AG04450 (cell line): ENCODE data around the gene FAM25G. TPM values are rescaled to one million over a fixed set of nuclear protein-coding genes. Genes with fewer than 3 reads are reported as not detected.
"Not testable (repeated sequence)": the region's sequence is repeated elsewhere in the genome, so short reads cannot be mapped to it uniquely, and the experiment has no call there.

ENCODE experiments used
- CTCF ChIA-PET: fragments of 300-600, 350-600 bp; formaldehyde crosslinking; extraction: SDS; loops from one replicate; lab custom pipeline; 2022; ENCODE audit warnings: antibody characterized with exemption, inconsistent platforms; lab: Charles Lee
- POLR2A ChIA-PET: fragments of 350-600 bp; formaldehyde crosslinking; extraction: SDS; loops from one replicate; lab custom pipeline; 2021; ENCODE audit warnings: antibody characterized with exemption, inconsistent platforms; lab: Yijun Ruan, JAX
- DNase-seq: peaks from one replicate; pipeline ENCODE4 v3.0.0-alpha.2; 2011; ENCODE audit warnings: low read depth, low spot score
- H3K27ac ChIP-seq: one replicate; pipeline ENCODE4 v1.5.1; 2012; ENCODE audit warnings: low read depth, low read length, control low read depth
- H3K27me3 ChIP-seq: one replicate; pipeline ENCODE4 v1.6.0; 2012; ENCODE audit warnings: low read length; ENCODE audit not compliant: control insufficient read depth, insufficient read depth
- H3K4me3 ChIP-seq: 2 replicates; pipeline ENCODE4 v1.5.1; 2011; ENCODE audit warnings: mild to moderate bottlenecking, low read depth, low read length, control low read depth
- H3K9me3 ChIP-seq: 2 replicates; pipeline ENCODE4 v1.5.1; 2012; ENCODE audit warnings: low read length; ENCODE audit not compliant: control insufficient read depth, insufficient read depth
- polyA plus RNA-seq: library from polyadenylated mRNA; depleted of rRNA; stranded (reverse); fragments of >200 nt; gene quantifications from 2 replicates; pipeline ENCODE4 v1.2.3, GENCODE V29; 2011
- TF ChIP-seq, protein P1 (sequence below): IDR thresholded peaks from 2 replicates; pipeline ENCODE4 v1.5.1; 2011; ENCODE audit warnings: low read depth, low read length, control low read depth, inconsistent platforms

FAM25G gene
- polyA plus RNA-seq, 1 experiment: not detected

DNA sequence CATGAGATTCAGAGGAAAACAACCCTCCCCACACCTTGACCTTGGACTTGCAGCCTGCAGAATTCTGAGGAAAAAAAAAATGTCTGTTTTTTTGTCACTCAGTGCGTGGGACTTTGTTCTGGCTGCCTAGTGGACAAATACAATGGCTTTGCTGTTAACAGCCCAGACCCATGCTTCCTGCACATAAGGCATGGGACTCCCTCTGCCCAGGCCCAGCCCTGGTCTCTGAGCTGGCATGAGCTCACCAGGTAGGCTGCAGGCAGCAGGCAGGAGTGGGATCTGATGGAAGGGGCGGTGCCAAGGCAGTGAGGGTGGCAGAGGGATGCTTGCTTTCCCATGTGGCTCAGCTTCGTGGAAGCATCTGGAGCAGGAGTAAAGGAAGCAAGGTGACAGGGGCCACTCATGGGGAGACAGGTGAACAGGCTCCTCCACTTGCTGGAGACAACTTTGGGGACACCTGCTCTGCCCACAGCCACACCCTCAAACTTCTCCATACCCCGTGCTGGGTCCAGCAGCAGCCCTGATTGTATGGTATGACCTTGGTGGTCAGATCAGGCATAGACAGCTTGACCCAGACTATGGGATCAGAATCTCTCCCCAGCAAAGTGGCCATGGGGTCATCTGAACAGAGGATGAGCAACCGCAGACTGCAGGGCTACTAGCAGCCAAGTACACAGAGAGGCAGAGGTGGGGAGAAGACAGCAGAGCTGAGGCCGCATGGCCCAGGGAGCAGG, 34.5 kb downstream of the FAM25G start:
- ChIA-PET POLR2A (no interaction called here), CTCF (no interaction called here)
- H3K9me3 ChIP-seq: no peaks in the 10 kb centered on the region
- TF ChIP-seq, protein P1, sequence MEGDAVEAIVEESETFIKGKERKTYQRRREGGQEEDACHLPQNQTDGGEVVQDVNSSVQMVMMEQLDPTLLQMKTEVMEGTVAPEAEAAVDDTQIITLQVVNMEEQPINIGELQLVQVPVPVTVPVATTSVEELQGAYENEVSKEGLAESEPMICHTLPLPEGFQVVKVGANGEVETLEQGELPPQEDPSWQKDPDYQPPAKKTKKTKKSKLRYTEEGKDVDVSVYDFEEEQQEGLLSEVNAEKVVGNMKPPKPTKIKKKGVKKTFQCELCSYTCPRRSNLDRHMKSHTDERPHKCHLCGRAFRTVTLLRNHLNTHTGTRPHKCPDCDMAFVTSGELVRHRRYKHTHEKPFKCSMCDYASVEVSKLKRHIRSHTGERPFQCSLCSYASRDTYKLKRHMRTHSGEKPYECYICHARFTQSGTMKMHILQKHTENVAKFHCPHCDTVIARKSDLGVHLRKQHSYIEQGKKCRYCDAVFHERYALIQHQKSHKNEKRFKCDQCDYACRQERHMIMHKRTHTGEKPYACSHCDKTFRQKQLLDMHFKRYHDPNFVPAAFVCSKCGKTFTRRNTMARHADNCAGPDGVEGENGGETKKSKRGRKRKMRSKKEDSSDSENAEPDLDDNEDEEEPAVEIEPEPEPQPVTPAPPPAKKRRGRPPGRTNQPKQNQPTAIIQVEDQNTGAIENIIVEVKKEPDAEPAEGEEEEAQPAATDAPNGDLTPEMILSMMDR: no peak
- no peak overlapping the region for H3K4me3 ChIP-seq
- peaks cover 7% of the 10 kb centered on the region for H3K27me3 ChIP-seq
- DNase-seq: no peak
- no peak overlapping the region for H3K27ac ChIP-seq

DNA sequence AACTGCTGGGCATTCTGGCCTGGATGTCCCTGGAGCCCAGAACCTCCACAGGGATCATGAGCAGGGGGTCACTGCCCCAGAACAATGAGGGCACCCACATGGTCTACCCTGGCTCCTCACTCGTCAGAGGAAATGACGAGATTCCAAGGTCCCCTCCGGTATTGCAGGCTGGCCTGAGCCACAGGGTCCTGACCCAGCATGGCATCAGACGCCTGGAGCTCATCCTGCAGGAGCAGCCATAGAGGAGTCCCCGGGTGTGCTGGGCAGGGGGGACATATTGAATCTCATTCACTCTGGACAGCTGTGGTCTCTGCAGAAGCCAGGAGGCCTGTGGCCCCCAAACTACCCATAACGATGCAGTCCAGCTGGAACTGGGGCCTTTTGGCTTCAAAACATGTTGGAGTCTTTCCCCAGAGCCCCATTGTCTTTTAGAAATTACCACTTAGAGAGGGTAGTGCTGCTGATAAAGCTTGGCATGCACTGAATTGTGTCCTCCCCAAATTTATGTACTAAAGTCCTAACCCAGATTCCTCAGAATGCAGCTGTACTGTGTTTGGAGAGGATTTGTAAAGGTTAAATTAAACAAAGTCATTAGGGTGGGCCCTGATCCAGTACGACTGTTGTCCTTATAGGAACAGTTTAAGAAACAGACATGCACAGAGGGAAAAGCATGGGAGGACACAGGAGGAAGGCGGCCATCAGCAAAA, 35.3 kb downstream of the FAM25G start:
- TF ChIP-seq, protein P1: no peak
- peaks cover 9% of the 10 kb centered on the region for H3K27me3 ChIP-seq
- no peaks in the 10 kb centered on the region for H3K9me3 ChIP-seq
- POLR2A ChIA-PET: no interaction called here
- CTCF ChIA-PET: no interaction called here
- H3K27ac ChIP-seq: no peak overlapping the region
- no peak overlapping the region for H3K4me3 ChIP-seq
- DNase-seq: no peak

DNA sequence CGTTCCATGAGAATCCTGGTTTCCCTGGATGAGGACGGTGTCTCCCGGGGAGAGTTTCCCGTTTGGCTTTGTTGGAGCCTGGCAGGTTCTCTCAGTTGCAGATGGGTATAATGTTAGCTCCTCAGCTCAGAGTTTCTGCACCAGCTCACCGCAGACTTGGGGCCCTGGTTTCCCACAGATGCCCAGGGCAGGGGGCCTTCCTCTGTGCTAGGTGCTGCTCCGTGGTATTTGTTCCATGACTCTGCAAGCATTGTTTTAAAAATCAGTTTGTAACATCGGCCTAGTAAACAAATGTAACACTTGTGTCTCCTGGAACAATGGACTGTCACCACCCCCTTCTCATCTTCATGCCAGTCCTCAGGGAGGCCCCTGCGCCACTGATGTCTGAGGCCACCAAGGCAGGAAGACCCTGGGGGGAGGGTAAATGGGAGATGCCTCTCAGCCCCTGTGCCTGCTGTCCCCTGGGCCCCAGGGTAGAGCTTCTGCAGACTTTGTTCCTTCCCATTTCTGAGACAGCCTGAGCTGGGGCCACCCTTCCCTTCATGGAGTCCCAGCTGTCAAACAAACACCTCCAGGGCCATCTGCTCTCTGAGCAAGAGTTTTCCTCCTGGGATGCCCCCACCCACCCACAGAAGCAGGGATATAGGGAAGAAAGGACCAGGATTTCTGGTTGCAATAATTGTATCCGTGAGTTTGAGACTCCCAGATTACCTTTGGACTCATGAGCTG, 36.0 kb downstream of the FAM25G start:
- CTCF ChIA-PET: not testable (repeated sequence)

DNA sequence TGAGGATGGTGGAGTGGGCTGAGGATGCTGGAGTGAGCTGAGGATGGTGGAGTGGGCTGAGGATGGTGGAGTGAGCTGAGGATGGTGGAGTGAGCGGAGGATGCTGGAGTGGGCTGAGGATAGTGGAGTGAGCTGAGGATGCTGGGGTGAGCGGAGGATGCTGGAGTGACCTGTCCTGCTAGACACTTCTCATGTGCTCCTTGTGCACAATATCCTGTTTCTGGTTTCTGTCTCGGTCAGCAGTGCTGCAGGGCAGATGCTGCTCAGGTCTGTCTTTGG, 36.8 kb downstream of the FAM25G start:
- Histone ChIP-seq H3K9me3 (no peaks in the 10 kb centered on the region), H3K4me3 (no peak overlapping the region), H3K27ac (no peak overlapping the region), H3K27me3 (peaks cover 9% of the 10 kb centered on the region)
- TF ChIP-seq, protein P1: no peak
- ChIA-PET CTCF (interaction anchor here (1.1 kb wide), 1 partner anchor 16 kb away, joined by 3 read pairs; no protein-coding TSS in a partner anchor), POLR2A (no interaction called here)
- no peak for DNase-seq

More for the DNA sequence above, 36.0 kb downstream of the FAM25G start:
- POLR2A ChIA-PET, H3K27ac ChIP-seq, H3K27me3 ChIP-seq, H3K4me3 ChIP-seq, H3K9me3 ChIP-seq, DNase-seq: not testable (repeated sequence)

DNA sequence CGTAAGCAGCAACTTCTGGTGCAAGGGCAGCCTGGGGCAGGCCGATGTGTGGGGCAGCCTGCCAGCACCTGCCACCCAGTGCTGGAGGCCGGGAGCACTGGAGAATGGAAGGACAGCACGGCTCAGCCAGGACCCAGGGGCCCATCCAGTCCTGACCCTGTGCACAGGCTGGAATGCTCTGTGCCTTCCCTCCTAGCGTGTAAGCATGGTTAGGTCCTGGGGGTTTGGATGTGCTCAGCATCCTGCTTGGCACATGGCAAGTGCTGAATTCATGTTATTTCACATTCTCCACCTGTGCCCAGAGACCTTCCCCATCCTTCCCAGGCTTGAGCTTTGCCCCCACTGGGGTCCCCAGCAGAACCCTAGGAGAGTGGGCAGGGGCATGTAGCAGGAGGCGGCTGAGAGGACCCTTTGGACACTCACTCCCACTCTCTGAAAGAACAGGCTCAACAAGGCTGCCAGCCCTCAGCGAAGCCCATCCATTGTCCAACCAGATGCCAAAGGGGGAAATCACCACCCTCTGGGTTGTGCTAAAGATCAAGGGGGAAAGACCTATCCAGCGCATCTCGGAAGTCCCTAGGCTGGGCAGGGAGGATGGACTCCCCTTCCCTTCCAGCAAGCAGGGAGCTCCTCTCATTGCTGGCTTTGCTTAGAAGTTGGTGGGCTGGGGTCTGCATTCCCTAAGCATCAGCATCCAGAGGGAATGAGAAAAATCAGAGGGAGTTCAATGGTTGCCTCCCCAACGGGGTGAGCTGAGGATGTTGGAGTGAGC, 37.3 kb downstream of the FAM25G start:
- TF ChIP-seq, protein P1: no peak
- POLR2A ChIA-PET: no interaction called here
- Histone ChIP-seq H3K27me3 (peaks cover 9% of the 10 kb centered on the region), H3K4me3 (no peak overlapping the region), H3K27ac (no peak overlapping the region), H3K9me3 (no peaks in the 10 kb centered on the region)
- DNase-seq: no peak
- CTCF ChIA-PET: interaction anchor here (1.1 kb wide), 1 partner anchor 16 kb away, joined by 3 read pairs; no protein-coding TSS in a partner anchor
